WTC11 (cell line): ENCODE results near the gene GRIN3B.
A peak's percentile ranks its signal among the peaks of the same experiment; 100 is the strongest.

Source experiments
- CBFB ChIP-seq: sonication (generic); formaldehyde crosslinking; IDR thresholded peaks from 2 replicates; pipeline ENCODE4 v1.8.1; 2022; ENCODE audit warnings: mild to moderate bottlenecking, low read depth, missing genetic modification reagents
- CREM ChIP-seq: sonication (generic); formaldehyde crosslinking; IDR thresholded peaks from 2 replicates; pipeline ENCODE4 v1.8.1; 2022; ENCODE audit warnings: mild to moderate bottlenecking, missing genetic modification reagents, moderate library complexity
- CTCF ChIP-seq: fragments of 200-600 bp; IDR thresholded peaks from 2 replicates; pipeline ENCODE4 v1.8.0; 2022; ENCODE audit warnings: antibody characterized with exemption
- FOXJ3 ChIP-seq: sonication (generic); formaldehyde crosslinking; IDR thresholded peaks from 2 replicates; pipeline ENCODE4 v1.9.0; 2021; ENCODE audit warnings: missing genetic modification reagents, mild to moderate bottlenecking, borderline replicate concordance
- SMAD4 ChIP-seq: sonication (generic); formaldehyde crosslinking; IDR thresholded peaks from 2 replicates; pipeline ENCODE4 v1.8.0; 2022; ENCODE audit warnings: mild to moderate bottlenecking, missing genetic modification reagents
- USF1 ChIP-seq: sonication (generic); formaldehyde crosslinking; IDR thresholded peaks from 2 replicates; pipeline ENCODE4 v1.8.0; 2022; ENCODE audit warnings: mild to moderate bottlenecking, missing genetic modification reagents
- ZNF281 ChIP-seq: sonication (generic); formaldehyde crosslinking; IDR thresholded peaks from 2 replicates; pipeline ENCODE4 v1.8.0; 2023; ENCODE audit warnings: mild to moderate bottlenecking, missing genetic modification reagents

- TF ChIP-seq FOXJ3 (CRISPR knock-in tag) (no peak), CREM (CRISPR knock-in tag) (peak; percentile 45; the same call in 1 of the 2 replicates), CTCF (no peak), USF1 (CRISPR knock-in tag) (no peak), SMAD4 (CRISPR knock-in tag) (no peak), CBFB (no peak), ZNF281 (CRISPR knock-in tag) (no peak)
Measured at GRCh38 chr19:1025960-1026782, 26.0 kb downstream of the GRIN3B start, which contains the start of gene CNN2.
